Measurements from ENCODE around the gene RBM15. TPM values are rescaled to one million over a fixed set of nuclear protein-coding genes. Genes with fewer than 3 reads are reported as not detected.

RBM15 gene
- total and polyA plus RNA-seq, 2 donors (not counting 3 experiments of a cell fraction or from before 2014, with no cell fraction given), result 8.5 to 29.5 TPM

- Histone ChIP-seq H3K79me2 (ENCODE audit: control insufficient read depth, insufficient read depth, low read length) (no peaks in the 10 kb centered on the region), H3K4me2 (ENCODE audit: insufficient read depth, low read length) (no peak overlapping the region), H3K9ac (replicated peaks; ENCODE audit: extremely low read depth, insufficient read depth, low read length) (no peak overlapping the region), H3K4me1 (ENCODE audit: control insufficient read depth, extremely low read depth, insufficient read depth, low read length) (no peaks in the 10 kb centered on the region), H3K27ac (ENCODE audit: insufficient read depth, low read depth, low read length) (no peak overlapping the region), H4K20me1 (replicated peaks; ENCODE audit: control insufficient read depth, extremely low read depth, insufficient read depth, low read length) (no peaks in the 10 kb centered on the region), H3K9me3 (replicated peaks; ENCODE audit: control insufficient read depth, insufficient read depth, low read length) (no peaks in the 10 kb centered on the region), H3K27me3 (ENCODE audit: control insufficient read depth in 2 of 2, insufficient read depth in 2 of 2, low read length in 2 of 2) (peaks cover 7 to 10% of the 10 kb centered on the region in 2 experiments), H2AFZ (ENCODE audit: low read depth, low read length) (no peak overlapping the region), H3K36me3 (ENCODE audit: control insufficient read depth in 2 of 2, extremely low read depth in 1 of 2, insufficient read depth in 2 of 2, low read length in 2 of 2) (no peaks in the 10 kb centered on the region), H3K9me1 (replicated peaks; ENCODE audit: control insufficient read depth, extremely low read depth, insufficient read depth, low read length) (no peaks in the 10 kb centered on the region), H3K4me3 (replicated peaks in 1 of 3; ENCODE audit: insufficient read depth in 1 of 3, low read depth in 1 of 3, low read length in 3 of 3) (no peak overlapping the region)
- POLR2A ChIA-PET, result no interaction called here
- intact Hi-C loops (cut with micrococcal nuclease), result no loop called here
- TF ChIP-seq POLR2A (IDR thresholded peaks at IDR 0.05; ENCODE audit: low read depth, low read length) (no peak), GATA2 (IDR thresholded peaks at IDR 0.05; ENCODE audit: insufficient read depth, insufficient read length, low read depth, low read length) (no peak), JUN (IDR thresholded peaks at IDR 0.05; ENCODE audit: borderline replicate concordance, insufficient read depth, insufficient read length, low read depth) (no peak), CTCF (IDR thresholded peaks at IDR 0.05; ENCODE audit: extremely low read depth in 1 of 2, insufficient read depth in 1 of 2, low read depth in 1 of 2, low read length in 2 of 2) (no peak), MYC (IDR thresholded peaks at IDR 0.05; ENCODE audit: low read depth, low read length) (no peak), EZH2 (IDR thresholded peaks at IDR 0.05; ENCODE audit: borderline replicate concordance, low read depth, low read length, severe bottlenecking) (no peak), POLR2AphosphoS5 (IDR thresholded peaks at IDR 0.05; ENCODE audit: insufficient read depth, low read depth, low read length) (no peak), FOS (IDR thresholded peaks at IDR 0.05; ENCODE audit: borderline replicate concordance, insufficient read depth, low read length) (no peak)
- TF ChIP-seq, protein P1, sequence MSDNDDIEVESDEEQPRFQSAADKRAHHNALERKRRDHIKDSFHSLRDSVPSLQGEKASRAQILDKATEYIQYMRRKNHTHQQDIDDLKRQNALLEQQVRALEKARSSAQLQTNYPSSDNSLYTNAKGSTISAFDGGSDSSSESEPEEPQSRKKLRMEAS (IDR thresholded peaks at IDR 0.05; ENCODE audit: insufficient read depth, insufficient read length), result no peak
- no TSS peak for BruUV-seq (replicated peaks)
- CTCF ChIA-PET, result interaction anchor here (1.0 to 23.0 kb wide), 3 partner anchors 99 to 153 kb away, joined by 4 to 1577 read pairs (median 7); partner anchors contain the start of gene KCNC4
- DNase-seq (ENCODE audit: low read depth, low spot score) (no peak), FAIRE-seq (no peak)
- dilution Hi-C loops (cut with MboI; ENCODE audit: extremely low pct_ligation_motif_present, low sequenced_read_pairs), result no loop called here
These were observed 31.8 kb upstream of the RBM15 start for GRCh38 chr1:110307239-110307974.

All from endothelial cell of umbilical vein (primary cell).